Myocyte (in vitro differentiated cells): ENCODE measurements around the gene PDS5B. TPM values are rescaled to one million over a fixed set of nuclear protein-coding genes. Genes with fewer than 3 reads are reported as not detected.
"Not testable (repeated sequence)": the region's sequence is repeated elsewhere in the genome, so short reads cannot be mapped to it uniquely, and the experiment has no call there.

Experiments
- DNase-seq: peaks from one replicate; pipeline ENCODE4 v3.0.0-alpha.2; 2012; ENCODE audit warnings: low read depth
- polyA plus RNA-seq: library from polyadenylated mRNA; unstranded; fragments of >200 nt; gene quantifications from one replicate; pipeline ENCODE4 v1.2.1, GENCODE V29; 2012; ENCODE audit warnings: missing spikeins
- total RNA-seq: library from RNA; depleted of rRNA; stranded (reverse); fragments of >200 nt; gene quantifications from 2 replicates; pipeline ENCODE4 v1.2.3, GENCODE V29; 2014

Gene PDS5B, protein sequence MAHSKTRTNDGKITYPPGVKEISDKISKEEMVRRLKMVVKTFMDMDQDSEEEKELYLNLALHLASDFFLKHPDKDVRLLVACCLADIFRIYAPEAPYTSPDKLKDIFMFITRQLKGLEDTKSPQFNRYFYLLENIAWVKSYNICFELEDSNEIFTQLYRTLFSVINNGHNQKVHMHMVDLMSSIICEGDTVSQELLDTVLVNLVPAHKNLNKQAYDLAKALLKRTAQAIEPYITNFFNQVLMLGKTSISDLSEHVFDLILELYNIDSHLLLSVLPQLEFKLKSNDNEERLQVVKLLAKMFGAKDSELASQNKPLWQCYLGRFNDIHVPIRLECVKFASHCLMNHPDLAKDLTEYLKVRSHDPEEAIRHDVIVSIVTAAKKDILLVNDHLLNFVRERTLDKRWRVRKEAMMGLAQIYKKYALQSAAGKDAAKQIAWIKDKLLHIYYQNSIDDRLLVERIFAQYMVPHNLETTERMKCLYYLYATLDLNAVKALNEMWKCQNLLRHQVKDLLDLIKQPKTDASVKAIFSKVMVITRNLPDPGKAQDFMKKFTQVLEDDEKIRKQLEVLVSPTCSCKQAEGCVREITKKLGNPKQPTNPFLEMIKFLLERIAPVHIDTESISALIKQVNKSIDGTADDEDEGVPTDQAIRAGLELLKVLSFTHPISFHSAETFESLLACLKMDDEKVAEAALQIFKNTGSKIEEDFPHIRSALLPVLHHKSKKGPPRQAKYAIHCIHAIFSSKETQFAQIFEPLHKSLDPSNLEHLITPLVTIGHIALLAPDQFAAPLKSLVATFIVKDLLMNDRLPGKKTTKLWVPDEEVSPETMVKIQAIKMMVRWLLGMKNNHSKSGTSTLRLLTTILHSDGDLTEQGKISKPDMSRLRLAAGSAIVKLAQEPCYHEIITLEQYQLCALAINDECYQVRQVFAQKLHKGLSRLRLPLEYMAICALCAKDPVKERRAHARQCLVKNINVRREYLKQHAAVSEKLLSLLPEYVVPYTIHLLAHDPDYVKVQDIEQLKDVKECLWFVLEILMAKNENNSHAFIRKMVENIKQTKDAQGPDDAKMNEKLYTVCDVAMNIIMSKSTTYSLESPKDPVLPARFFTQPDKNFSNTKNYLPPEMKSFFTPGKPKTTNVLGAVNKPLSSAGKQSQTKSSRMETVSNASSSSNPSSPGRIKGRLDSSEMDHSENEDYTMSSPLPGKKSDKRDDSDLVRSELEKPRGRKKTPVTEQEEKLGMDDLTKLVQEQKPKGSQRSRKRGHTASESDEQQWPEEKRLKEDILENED (N-terminal part only)
- total RNA-seq = 11.7 and 15.0 TPM in 2 replicates
- polyA plus RNA-seq = 8.2 TPM

DNA sequence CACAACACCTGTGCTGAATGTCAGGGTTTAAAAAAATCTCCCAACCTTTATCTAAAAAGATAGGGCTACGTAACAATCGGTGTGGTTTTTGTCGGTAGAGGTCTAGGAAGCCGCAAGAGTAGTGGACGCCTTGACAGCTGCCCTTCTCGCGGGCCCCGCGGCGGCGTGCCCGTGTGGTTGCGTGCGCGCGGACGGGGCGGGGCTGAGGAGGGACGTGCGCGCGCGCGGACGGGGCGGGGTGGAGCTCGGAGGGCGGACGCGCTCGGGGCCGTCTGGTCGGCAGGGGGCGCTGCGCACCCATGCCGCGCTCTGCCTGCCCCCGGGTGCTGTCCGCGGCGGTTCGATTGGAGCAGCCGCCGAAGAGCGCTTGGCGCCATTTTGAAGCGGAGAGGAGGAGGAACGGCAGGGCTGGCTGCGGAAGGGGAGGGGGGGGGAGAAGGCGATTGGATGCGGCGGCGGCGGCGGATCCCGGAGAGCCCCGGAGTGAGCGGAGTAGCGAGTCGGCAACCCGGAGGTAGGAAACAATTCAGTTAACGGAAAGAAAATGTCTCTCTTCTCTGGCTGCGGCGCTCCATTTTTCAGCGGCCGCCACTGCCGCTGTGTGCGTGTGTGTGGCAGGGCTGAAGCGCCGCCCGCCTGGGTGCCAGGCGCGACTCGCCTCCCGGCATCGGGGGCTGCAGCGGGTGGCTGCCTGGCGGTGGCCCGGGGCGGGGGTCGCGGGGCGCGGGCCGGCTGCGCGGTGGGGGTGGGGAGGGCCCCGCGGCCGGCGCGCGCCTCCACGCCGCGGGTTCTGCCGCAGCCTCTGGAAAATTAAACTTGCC is at the start of gene PDS5B:
PDS5B (plus strand) TSS at position 373 of the 821 bp plus-strand sequence. CDS start 62,321 bp downstream, outside the sequence.
- peak; percentile 95 for DNase-seq

DNA sequence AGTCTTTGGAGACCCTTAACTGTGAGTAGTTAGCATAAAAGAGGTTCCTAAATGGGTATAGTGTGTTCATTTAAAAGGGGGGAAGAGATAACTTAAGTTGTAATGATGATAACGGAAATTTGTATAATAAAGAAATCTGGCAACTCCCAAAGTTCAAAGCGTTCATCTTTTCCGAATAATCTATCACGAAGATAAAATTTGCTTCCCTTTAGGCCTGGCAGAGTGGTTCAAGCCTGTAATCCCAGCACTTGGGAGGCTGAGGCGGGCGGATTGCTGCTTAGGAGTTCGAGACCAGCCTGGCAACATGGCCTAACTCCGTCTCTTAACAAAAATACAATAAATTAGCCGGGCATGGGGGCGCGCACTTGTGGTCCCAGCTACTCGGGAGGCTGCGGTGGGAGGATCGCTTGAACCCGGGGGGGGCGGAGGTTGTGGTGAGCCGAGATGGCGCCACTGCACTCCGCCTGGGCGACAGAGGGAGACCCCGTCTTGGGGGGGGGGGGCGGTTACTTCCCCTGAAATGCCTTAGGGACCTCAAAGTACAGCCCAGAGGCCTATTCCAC is 48.6 kb upstream of the PDS5B start:
- DNase-seq = no peak

DNA sequence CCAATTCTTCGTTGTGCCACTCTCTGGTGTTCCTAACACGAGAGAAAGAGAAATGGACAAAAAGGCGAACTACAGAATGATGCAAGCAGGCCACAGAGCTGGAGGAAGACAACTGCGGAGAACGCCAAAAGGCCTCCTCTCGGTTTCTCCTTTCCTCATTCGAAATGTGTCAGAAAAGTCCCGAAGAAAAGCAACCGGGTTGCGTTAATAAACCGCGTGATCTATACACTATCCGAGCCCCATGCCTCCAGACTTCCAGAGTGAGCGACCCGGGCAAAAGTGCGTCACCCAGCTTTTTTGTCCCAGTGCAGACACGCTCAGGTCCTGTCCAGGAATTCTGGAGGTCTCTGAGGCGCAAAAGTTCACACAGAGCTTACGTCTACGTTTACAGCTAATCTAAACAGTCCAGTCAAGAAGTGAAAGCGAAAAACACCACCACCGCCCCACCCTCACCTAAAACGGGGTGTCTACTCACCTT is 48.1 kb upstream of the PDS5B start:
- no peak for DNase-seq

DNA sequence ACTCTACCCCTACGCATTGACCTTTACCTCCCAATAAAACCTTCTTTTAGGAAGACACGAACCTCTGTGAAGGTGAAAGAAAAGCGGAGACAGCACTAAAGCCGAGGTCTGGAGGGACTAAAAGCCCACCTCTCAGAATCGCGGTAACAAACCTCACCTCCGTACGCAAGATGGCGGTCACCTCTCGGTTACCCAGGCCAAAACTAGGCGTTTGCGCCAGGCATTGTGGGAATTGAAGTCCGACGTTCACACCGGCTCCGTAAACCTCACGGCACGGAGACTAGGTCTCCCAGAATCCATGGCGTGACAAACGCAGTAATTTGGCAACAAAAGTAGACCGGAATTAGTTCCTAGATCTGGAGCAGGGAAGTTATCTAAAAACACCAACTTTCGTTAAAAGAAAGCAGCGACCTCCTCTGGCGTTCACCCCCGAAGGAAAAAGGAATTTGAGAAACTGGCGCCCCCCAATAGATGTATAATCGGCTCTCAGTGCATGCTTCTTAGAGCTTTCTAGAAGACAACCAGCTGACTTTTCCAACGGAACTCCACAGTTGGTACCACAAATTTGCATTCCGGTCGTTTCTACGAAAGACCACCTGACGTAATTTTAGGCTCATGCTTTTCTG is 47.5 kb upstream of the PDS5B start, which contains the start of gene N4BP2L2:
N4BP2L2 (minus strand) TSS at position 175 of the 626 bp plus-strand sequence. CDS start 1,768 bp downstream, outside the sequence.
- peak; percentile 99 for DNase-seq

DNA sequence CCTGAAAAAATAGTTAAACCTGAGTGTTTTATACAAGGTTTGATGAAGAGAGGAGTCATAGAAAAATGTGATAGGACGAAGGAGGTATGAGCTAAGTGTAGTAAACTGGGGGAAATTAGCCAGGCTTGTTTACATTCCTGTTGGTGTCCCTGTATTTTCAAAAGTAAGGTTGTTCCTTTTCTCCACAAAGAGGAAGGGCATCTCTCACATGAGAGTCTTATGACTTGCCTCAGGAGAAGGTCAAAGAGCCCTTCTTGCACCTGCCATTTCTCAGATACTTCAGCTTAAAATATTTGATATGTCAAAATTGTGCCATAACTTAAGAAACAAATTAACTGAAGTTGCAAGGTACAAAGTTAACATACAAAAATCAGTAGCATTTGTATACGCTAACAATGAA is 44.0 kb upstream of the PDS5B start:
- DNase-seq = no peak

DNA sequence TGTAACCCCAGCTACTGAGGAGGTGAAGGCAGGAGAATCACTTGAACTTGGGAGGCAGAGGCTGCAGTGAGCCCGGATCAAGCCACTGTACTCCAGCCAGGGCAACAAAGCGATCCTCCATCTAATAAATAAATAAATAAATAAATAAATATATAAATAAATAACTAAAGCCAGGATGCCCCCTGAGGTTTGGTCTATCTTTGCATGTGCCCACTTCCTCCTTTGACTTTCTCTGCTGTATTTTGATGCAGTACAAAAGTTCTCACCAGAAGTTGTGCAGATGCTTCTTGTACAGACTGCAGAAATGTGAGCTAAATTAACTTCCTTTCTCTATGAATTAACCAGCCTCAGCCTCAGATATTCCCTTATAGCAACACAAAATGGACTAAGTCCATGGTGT is 41.2 kb upstream of the PDS5B start:
- no peak for DNase-seq

DNA sequence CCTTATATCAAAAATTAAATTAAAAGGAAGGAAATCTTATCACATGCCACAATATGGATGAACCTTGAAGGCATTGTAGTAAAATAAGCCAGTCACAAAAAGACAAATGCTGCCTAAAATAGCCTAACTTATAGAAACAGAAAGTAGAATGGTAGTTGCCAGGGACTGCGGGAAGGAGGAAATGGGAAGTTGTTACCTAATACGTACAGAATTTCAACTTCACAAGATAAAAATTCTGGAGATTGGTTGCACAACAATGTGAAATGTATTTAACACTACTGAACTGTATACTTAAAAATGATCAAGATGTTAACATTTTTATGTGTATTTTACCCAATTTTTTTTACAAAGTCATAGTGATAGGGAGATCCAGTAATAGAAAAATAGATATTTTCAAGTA is 37.4 kb upstream of the PDS5B start:
- DNase-seq = no peak

DNA sequence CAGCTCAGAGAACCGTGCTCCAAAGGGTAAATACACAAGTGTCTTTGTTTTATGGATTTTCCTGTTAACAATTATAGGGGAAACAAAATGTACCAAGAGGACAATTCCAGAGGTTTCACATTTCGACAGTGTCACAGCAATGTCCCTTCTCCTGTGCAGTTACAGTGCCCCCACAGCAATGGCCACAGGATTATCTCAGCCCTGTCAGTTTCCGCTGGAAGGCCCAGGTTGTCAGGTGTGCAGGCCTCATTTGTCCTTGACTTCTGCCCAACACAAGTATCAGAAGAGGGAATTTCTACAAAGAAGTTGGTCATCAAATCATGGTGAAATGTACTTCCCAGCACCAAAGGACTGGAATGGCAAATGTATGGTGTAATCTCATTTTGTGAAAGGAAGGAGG is 36.5 kb upstream of the PDS5B start:
- no peak for DNase-seq

DNA sequence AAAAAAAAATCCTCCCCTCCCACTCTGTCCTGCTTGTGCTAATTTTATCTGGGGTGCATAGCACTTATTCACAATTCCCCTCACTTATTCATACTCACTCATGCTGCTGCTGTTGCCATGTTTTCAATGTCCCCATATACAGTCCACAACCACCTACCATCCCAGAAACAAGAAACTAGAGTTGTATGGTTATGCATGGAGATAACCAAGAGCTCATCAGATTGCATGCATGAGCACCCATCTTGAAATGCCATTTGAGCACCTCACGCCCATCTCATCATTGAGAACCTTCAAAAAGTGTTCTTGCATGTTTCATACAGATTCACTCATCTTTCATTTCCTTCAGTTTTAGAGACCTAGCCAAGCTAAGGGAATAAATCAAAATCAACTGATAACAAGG is 32.5 kb upstream of the PDS5B start:
- no peak for DNase-seq

DNA sequence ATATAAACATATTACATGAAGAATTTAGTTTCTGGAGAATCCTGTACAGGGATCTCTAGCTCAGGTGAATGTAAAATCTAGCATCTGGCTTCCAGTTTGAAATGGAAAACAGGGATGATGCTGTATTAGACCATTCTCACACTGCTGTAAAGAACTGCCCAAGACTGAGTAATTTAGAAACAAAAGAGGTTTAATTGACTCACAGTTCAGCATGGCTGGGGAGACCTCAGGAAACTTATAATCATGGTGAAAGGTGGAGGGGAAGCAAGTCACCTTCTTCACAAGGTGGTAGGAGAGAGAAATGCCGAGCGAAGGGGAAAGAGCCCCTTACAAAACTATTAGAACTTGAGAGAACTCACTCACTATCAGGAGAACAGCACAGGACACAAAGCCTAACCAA is 30.6 kb upstream of the PDS5B start:
- no peak for DNase-seq

DNA sequence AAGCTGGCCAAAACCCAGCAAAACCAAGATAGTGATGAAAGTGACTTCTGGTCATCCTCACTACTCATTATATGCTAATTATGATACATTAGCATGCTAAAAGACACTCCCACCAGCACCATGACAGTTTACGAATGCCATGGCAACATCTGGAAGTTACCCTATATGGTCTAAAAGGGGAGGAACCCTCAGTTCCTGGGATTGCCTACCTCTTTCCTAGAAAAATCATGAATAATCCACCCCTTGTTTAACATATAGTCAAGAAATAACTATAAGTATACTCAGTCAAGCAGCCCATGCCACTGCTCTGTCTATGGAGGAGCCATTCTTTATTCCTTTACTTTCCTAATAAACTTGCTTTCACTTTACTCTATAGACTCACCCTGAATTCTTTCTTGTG is 25.4 kb upstream of the PDS5B start:
- DNase-seq = not testable (repeated sequence)

DNA sequence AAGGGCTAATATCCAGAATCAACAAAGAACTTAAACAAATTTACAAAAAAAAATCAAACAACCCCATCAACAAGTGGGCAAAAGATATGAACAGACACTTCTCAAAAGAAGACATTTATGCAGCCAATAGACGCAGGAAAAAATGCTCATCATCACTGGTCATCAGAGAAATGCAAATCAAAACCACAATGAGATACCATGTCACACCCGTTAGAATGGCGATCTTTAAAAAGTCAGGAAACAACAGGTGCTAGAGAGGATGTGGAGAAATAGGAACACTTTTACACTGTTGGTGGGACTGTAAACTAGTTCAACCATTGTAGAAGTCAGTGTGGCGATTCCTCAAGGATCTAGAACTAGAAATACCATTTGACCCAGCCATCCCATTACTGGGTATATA is 10.6 kb upstream of the PDS5B start:
- DNase-seq = not testable (repeated sequence)

DNA sequence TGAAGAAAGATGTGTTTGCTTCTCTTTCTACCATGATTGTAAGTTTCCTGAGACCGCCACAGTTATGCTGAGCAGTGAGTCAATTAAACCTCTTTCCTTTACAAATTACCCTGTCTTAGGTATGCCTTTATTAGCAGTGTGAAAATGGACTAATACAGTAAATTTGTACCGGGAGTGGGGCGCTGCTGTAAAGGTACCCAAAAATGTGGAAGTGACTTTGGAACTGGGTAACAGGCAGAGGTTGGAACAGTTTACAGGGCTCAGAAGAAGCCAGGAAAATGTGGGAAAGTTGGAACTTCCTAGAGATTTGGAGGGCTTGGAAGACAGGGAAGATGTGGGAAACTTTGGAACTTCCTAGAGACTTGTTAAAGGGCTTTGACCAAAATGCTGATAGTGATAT is 9.2 kb upstream of the PDS5B start:
- no peak for DNase-seq

DNA sequence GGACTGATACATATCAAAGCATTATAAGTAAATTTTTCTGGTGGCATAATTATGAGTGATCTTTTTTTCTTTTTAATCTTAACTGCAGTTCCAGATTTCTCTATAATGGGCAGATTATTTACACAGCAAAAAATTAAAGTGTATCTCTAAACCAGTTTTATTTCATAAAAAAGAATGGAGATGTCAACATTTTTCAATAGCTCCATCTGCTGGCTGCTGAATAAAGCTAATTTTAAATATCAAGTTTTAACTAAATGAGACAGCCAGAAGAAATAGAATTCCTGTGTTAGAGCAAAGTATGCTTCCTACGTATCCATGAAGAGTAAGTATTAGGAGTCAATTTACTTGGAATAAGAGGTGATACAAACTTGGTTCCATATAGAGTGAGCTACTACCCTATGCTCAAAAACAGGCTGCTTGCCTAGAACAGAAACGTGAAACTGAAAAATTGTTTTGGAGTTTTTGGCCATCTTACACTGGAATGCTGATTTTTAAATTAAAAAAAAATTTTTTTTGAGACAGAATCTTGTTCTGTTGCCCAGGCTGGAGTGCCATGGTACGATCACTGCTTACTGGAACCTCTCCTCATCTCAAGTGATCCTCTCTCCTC is 5.0 kb upstream of the PDS5B start:
- peak; percentile 42 for DNase-seq

DNA sequence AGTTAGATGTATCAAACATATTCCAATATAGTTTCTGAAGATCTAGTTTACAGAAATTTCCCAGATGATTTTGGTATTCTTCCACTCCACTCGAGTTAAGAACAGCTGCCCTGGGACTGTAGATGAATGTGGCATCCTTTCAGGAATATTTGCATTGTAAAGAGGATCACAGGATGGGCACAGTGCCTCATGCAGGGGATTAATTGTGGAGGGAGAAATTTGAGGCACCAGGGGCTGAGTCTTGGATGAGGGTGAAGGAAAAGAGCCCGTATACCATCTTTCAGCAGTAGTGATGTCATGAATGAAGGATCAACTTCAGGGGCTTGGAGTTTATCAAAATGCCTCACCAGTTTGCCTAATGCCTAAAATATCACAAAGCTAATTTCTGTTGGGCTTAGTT is 4.0 kb upstream of the PDS5B start:
- no peak for DNase-seq

DNA sequence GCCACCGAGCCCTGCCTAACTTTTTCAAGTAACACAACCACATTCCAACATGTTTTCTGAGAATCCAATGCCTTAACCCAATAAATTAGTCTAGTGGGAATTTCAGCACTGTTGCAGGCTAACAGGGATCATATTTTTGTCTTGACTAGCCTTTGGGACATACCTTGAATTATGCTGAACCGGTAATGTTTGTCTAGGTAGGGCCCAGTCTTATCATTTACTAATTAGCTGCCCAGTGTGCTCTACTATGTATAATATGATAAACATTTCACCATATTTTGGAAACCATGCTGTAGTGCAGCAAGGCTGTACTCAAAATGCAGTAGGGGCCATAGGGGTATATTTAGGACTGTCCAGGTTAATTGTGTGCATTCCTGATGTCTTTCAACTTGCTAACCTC is 3.3 kb upstream of the PDS5B start:
- DNase-seq = no peak

DNA sequence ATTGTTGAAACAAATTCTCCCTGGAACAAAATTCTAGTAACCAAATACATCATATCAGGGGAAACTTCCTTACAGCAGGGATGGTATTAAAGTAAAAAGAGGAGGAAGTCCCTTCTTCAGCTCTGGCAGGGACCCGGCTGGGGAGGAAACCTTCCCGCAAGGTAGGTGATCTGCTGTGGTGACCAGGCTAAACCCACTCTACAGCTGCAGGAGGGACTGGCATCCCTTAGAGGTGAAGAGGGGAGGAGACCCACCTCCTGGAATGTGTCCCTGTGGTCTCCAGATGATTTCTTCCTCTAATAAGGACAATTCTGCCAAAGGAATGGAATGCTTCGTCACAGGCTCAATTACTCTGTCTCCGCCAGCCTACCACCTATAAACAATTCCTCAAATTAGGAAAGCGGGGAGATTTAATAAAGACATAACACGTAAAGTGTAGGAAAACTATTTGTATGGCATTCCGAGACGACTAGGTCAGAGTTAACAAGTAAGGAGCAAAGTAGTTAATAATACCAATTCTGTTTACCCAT is 637 bp upstream of the PDS5B start:
- no peak for DNase-seq

DNA sequence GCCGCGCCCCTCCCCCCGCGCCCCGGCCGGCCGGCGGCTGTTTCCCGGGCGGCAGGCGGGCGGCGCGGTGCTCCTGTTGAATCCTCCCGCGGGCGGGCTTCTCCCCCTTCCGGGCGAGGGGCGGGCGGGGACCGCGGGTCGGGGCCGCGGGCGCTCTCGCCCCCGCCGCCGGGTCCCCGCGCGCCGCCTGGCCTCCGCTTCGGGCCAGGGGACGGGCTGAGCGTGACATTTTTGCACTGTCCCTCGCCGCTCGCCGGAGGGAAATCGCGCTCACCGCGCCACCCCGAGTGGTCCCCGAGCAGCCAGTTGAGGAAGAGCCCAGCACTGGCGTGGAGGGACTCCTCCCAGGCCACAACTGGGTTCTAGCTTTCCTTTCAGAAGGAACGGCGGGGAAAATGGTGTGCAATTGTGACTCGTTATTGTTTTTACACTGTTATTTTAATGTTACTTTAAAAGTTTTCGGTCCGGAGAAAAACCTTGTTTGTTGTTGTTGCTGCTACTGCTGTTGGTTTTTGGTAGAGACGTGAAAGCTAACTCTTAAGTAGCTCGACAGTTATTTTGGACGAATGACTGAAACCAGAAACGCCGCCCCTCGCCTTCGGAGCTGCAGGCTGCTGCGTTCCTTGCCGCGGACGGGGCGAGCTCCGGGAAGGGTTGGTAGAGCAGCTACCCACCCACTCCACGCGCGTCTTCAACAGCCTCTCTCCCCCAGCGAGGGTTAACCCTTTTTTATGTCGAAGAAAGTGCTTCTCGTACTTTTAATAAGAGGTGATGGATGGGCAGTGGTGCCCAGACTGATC is 959 bp downstream of the PDS5B start:
- DNase-seq = peak; percentile 74
